ENCODE data around the gene OSBPL10. TPM values are rescaled to one million over a fixed set of nuclear protein-coding genes. Genes with fewer than 3 reads are reported as not detected.

OSBPL10 gene
- total and polyA plus RNA-seq, 2 experiments from 2014 or later, result 2.2 to 7.7 TPM

GRCh38 chr3:31927811-31928210, 53.3 kb downstream of the OSBPL10 start:
- Histone ChIP-seq H3K27me3 (peaks cover 4% of the 10 kb centered on the region), H3K27ac (no peak overlapping the region), H3K36me3 (no peaks in the 10 kb centered on the region), H3K4me3 (no peak overlapping the region), H3K9me3 (ENCODE audit: low read depth) (no peaks in the 10 kb centered on the region), H3K4me1 (ENCODE audit: low read depth) (no peaks in the 10 kb centered on the region)
- no peak for DNase-seq (ENCODE audit: low read depth in 1 of 2, low spot score in 1 of 2)
- TF ChIP-seq CTCF (IDR thresholded peaks at IDR 0.05; ENCODE audit: low read depth, low read length), result no peak

GRCh38 chr3:31926543-31926942, 54.5 kb downstream of the OSBPL10 start:
- H3K27ac ChIP-seq, result no peak overlapping the region
- no peak for DNase-seq (ENCODE audit: low read depth in 1 of 2, low spot score in 1 of 2)
- H3K4me3 ChIP-seq, result no peak overlapping the region
- no peaks in the 10 kb centered on the region for H3K36me3 ChIP-seq
- TF ChIP-seq CTCF (IDR thresholded peaks at IDR 0.05; ENCODE audit: low read depth, low read length), result no peak
- H3K9me3 ChIP-seq (ENCODE audit: low read depth), result no peaks in the 10 kb centered on the region
- H3K4me1 ChIP-seq (ENCODE audit: low read depth), result no peaks in the 10 kb centered on the region
- H3K27me3 ChIP-seq, result peaks cover 4% of the 10 kb centered on the region

DNA sequence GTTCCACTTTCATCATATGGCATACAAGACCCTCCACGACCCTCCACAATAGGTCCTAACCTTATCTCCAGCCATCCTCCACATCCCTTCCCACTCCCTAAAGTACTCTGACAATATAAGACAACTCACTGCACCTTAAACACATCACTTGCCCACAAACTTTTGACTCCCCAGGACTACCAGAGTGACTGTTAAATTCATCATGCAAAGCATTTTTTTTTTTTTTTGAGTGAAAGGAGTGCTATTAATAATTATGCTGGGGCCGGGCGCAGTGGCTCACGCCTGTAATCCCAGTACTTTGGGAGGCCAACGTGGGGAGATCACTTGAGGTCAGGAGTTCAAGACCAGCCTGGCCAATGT, 55.8 kb downstream of the OSBPL10 start:
- Histone ChIP-seq H3K4me3 (no peak overlapping the region), H3K9me3 (ENCODE audit: low read depth) (no peaks in the 10 kb centered on the region), H3K4me1 (ENCODE audit: low read depth) (no peaks in the 10 kb centered on the region), H3K27me3 (peaks cover 4% of the 10 kb centered on the region), H3K36me3 (no peaks in the 10 kb centered on the region), H3K27ac (no peak overlapping the region)
- TF ChIP-seq CTCF (IDR thresholded peaks at IDR 0.05; ENCODE audit: low read depth, low read length), result no peak
- DNase-seq (ENCODE audit: low read depth in 1 of 2, low spot score in 1 of 2), result no peak

DNA sequence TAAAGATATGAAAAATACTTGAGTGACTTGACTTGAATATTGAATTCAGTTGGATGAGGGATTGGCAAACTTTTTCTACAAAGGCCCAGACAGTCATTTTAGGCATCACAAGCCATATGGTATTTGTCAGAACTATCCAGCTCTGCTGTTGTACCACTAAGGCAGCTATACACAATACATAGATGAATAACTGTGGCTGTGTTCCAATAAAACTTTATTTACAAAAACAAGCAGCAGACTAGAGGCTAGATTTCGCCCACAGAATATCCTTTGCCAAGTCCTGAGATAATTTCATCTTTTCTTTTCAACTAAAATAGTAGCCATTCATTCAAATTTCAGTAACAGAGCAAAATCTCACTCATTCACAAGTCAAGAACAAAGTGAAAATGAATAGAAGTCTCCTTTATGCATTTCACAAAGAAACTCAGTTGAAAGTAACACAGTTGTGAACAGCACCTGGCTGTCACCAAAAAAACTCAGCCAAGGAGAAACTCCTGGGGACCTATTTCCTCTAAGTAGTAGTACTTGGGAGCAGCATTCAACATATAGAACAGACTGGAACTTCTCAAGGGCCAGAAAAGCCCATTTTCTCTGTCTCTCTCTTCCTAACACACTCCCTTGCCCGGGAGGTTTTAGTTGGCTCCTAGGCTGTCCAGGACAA, 56.3 kb downstream of the OSBPL10 start:
- H3K9me3 ChIP-seq (ENCODE audit: low read depth), result no peaks in the 10 kb centered on the region
- TF ChIP-seq CTCF (IDR thresholded peaks at IDR 0.05; ENCODE audit: low read depth, low read length), result no peak
- H3K27ac ChIP-seq, result no peak overlapping the region
- H3K4me3 ChIP-seq, result no peak overlapping the region
- no peaks in the 10 kb centered on the region for H3K4me1 ChIP-seq (ENCODE audit: low read depth)
- peaks cover 4% of the 10 kb centered on the region for H3K27me3 ChIP-seq
- no peaks in the 10 kb centered on the region for H3K36me3 ChIP-seq
- DNase-seq (ENCODE audit: low read depth in 1 of 2, low spot score in 1 of 2), result no peak

GRCh38 chr3:31922962-31923361, 58.1 kb downstream of the OSBPL10 start:
- no peak overlapping the region for H3K27ac ChIP-seq
- peaks cover 9% of the 10 kb centered on the region for H3K27me3 ChIP-seq
- H3K4me3 ChIP-seq, result no peak overlapping the region
- H3K4me1 ChIP-seq (ENCODE audit: low read depth), result peaks cover under 1% of the 10 kb centered on the region
- TF ChIP-seq CTCF (IDR thresholded peaks at IDR 0.05; ENCODE audit: low read depth, low read length), result no peak
- no peak for DNase-seq (ENCODE audit: low read depth in 1 of 2, low spot score in 1 of 2)
- H3K36me3 ChIP-seq, result no peaks in the 10 kb centered on the region
- H3K9me3 ChIP-seq (ENCODE audit: low read depth), result no peaks in the 10 kb centered on the region

Data from cardiac muscle cell (in vitro differentiated cells and primary cell).